Prostate gland (tissue), 2 donors: Measurements from ENCODE around the gene CASKIN1. TPM values are rescaled to one million over a fixed set of nuclear protein-coding genes. Genes with fewer than 3 reads are reported as not detected.

Experiments
- DNase-seq: peaks from one replicate; pipeline ENCODE4 v3.0.0-alpha.2; 2019; ENCODE audit warnings: low spot score
- H3K27ac ChIP-seq, 2 donors: fragments of 200-600 bp; sonication (generic); 2 replicates each; pipeline ENCODE4 v1.5.1; 2017 to 2019
- H3K27me3 ChIP-seq: fragments of 200-600 bp; sonication (generic); replicated peaks from 2 replicates; pipeline ENCODE4 v1.5.1; 2019; ENCODE audit not compliant: insufficient read depth
- H3K36me3 ChIP-seq, 2 donors: fragments of 200-600 bp; sonication (generic); 1 replicate in 1 of 2; 2 replicates in 1 of 2; pipeline versions ENCODE4 v1.5.1 to v1.8.1; 2017 to 2019
- H3K4me1 ChIP-seq: fragments of 200-600 bp; sonication (generic); replicated peaks from 2 replicates; pipeline ENCODE4 v1.5.1; 2019
- H3K4me3 ChIP-seq, 2 donors: fragments of 200-600 bp; sonication (generic); 2 replicates each; pipeline ENCODE4 v1.5.1; 2017 to 2019
- H3K9me3 ChIP-seq: fragments of 200-600 bp; sonication (generic); 2 replicates; pipeline ENCODE4 v1.5.1; 2017
- POLR2A ChIP-seq: fragments of 450-650 bp; IDR thresholded peaks from one replicate; pipeline ENCODE4 v1.6.1; 2016; ENCODE audit warnings: antibody characterized with exemption, mild to moderate bottlenecking
- POLR2AphosphoS5 ChIP-seq: sonication (generic); formaldehyde crosslinking; IDR thresholded peaks from one replicate; pipeline ENCODE4 v1.6.1; 2017; ENCODE audit warnings: antibody characterized with exemption
- WGBS: methylation state at CpG from one replicate; pipeline ENCODE4 v1.1.5; 2018; 5-methylcytosine and 5-hydroxymethylcytosine counted together
- intact Hi-C: fragments of 100-400 bp; cut with DNase I; formaldehyde crosslinking; loops from one replicate; pipeline ENCODE4 v1.14.2; 2022
- total RNA-seq, 2 donors: library from RNA; depleted of rRNA; stranded (reverse); fragments of >200 nt; gene quantifications; one replicate each; pipeline ENCODE4 v1.1.0, GENCODE V29; 2016
- TF ChIP-seq, protein P1 (sequence below), 4 experiments: fragments of 200-600 bp in 2 of 4; fragments of 450-650 bp in 2 of 4; sonication (generic) in 2 of 4; IDR thresholded peaks; 1 replicate in 3 of 4; 2 replicates in 1 of 4; pipeline ENCODE4 v1.5.1; 2016 to 2019; ENCODE audit warnings: antibody characterized with exemption in 4 of 4, mild to moderate bottlenecking in 2 of 4, moderate library complexity in 2 of 4

The CASKIN1 gene
- total RNA-seq, 2 donors from 2014 or later: 0.77 to 5.3 TPM

- TF ChIP-seq, protein P1, sequence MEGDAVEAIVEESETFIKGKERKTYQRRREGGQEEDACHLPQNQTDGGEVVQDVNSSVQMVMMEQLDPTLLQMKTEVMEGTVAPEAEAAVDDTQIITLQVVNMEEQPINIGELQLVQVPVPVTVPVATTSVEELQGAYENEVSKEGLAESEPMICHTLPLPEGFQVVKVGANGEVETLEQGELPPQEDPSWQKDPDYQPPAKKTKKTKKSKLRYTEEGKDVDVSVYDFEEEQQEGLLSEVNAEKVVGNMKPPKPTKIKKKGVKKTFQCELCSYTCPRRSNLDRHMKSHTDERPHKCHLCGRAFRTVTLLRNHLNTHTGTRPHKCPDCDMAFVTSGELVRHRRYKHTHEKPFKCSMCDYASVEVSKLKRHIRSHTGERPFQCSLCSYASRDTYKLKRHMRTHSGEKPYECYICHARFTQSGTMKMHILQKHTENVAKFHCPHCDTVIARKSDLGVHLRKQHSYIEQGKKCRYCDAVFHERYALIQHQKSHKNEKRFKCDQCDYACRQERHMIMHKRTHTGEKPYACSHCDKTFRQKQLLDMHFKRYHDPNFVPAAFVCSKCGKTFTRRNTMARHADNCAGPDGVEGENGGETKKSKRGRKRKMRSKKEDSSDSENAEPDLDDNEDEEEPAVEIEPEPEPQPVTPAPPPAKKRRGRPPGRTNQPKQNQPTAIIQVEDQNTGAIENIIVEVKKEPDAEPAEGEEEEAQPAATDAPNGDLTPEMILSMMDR (IDR thresholded peaks at IDR 0.05): no peak
- no peak for TF ChIP-seq POLR2A
- TF ChIP-seq POLR2AphosphoS5: no peak
- Histone ChIP-seq H3K27me3 (no peaks in the 10 kb centered on the region), H3K27ac (no peak overlapping the region), H3K4me3 (no peak overlapping the region), H3K36me3 (peaks cover 10 to 33% of the 10 kb centered on the region in 2 donors), H3K9me3 (no peaks in the 10 kb centered on the region), H3K4me1 (peaks cover 10% of the 10 kb centered on the region)
- intact Hi-C loops: no loop called here
- WGBS: 64% methylated on average over 19 of the region's 19 CpGs
- no peak for DNase-seq
Observed at GRCh38 chr16:2235695-2236336, 39.4 kb upstream of the CASKIN1 start.

DNA sequence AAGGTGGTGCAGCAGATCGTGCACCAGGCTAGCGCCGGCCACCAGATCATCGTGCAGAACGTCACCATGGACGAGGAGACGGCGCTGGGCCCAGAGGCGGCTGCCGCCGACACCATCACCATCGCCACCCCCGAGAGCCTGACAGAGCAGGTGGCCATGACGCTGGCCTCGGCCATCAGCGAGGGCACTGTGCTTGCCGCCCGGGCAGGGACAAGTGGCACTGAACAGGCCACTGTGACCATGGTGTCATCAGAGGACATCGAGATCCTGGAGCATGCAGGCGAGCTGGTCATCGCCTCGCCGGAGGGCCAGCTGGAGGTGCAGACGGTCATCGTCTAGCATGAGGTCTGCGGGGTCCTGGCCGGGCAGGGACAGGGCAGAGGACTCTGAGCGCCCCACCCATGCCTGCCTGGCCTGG is 38.8 kb upstream of the CASKIN1 start:
- no peak for DNase-seq

DNA sequence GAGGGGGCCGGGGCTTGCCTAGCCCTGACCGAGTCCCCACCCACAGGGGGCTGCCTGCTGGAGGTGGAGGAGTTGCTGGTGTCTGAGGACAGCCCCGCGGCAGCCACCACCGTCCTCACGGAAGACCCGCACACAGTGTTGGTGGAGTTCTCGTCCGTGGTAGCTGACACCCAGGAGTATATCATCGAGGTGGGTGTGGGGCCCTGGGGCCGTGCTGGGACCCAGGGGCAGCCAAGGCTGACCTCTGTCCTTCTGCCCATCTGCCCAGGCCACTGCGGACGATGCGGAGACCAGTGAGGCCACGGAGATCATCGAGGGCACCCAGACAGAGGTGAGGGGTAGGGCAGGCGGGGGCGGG is 38.4 kb upstream of the CASKIN1 start:
- intact Hi-C loops: no loop called here
- Histone ChIP-seq H3K9me3 (no peaks in the 10 kb centered on the region), H3K4me1 (peaks cover 10% of the 10 kb centered on the region), H3K27me3 (no peaks in the 10 kb centered on the region), H3K4me3 (no peak overlapping the region), H3K27ac (no peak overlapping the region), H3K36me3 (peaks cover 10 to 35% of the 10 kb centered on the region in 2 donors)
- TF ChIP-seq POLR2A (no peak), POLR2AphosphoS5 (no peak)
- TF ChIP-seq, protein P1 (IDR thresholded peaks at IDR 0.05): no peak
- WGBS: 97% methylated on average over 15 of the region's 18 CpGs
- no peak for DNase-seq

More for the DNA sequence above, 38.8 kb upstream of the CASKIN1 start:
- Histone ChIP-seq H3K4me1 (peaks cover 10% of the 10 kb centered on the region), H3K4me3 (no peak overlapping the region), H3K36me3 (peaks cover 10 to 33% of the 10 kb centered on the region in 2 donors), H3K27ac (no peak overlapping the region), H3K27me3 (no peaks in the 10 kb centered on the region), H3K9me3 (no peaks in the 10 kb centered on the region)
- TF ChIP-seq, protein P1 (IDR thresholded peaks at IDR 0.05): no peak
- TF ChIP-seq POLR2AphosphoS5 (no peak), POLR2A (no peak)
- 91% methylated on average over 20 of the region's 28 CpGs for WGBS
- intact Hi-C loops: no loop called here

- intact Hi-C loops: no loop called here
- no peak for DNase-seq
- H3K4me1 ChIP-seq: peaks cover 10% of the 10 kb centered on the region
- peaks cover 16 to 41% of the 10 kb centered on the region in 2 donors for H3K36me3 ChIP-seq
- 92% methylated on average over 38 of the region's 51 CpGs for WGBS
- no peak overlapping the region for H3K27ac ChIP-seq
- H3K4me3 ChIP-seq: no peak overlapping the region
- H3K27me3 ChIP-seq: no peaks in the 10 kb centered on the region
- H3K9me3 ChIP-seq: no peaks in the 10 kb centered on the region
- TF ChIP-seq POLR2A: no peak
- no peak for TF ChIP-seq POLR2AphosphoS5
- TF ChIP-seq, protein P1 (IDR thresholded peaks at IDR 0.05): no peak
Observed at GRCh38 chr16:2233872-2234812, 37.7 kb upstream of the CASKIN1 start.
